OCI-LY3 (cell line): ENCODE measurements around the gene IFNAR1.

ENCODE experiments used
- H2AFZ ChIP-seq: fragments of 200-600, 300-600 bp; shearing (Covaris generic); 2 replicates; pipeline ENCODE4 v1.6.0; 2014; ENCODE audit warnings: antibody characterized with exemption, low read depth, low read length
- H3K27ac ChIP-seq: fragments of 200-600, 300-600 bp; sonication (generic); 2 replicates; pipeline ENCODE4 v1.5.1; 2014; ENCODE audit warnings: mild to moderate bottlenecking, low read length, moderate library complexity, mixed read lengths
- H3K27me3 ChIP-seq: fragments of 200-600, 300-600 bp; sonication (generic); 2 replicates; pipeline ENCODE4 v1.6.1; 2014; ENCODE audit warnings: low read depth, low read length, mixed read lengths
- H3K36me3 ChIP-seq: fragments of 200-600, 300-600 bp; sonication (generic); replicated peaks from 2 replicates; pipeline ENCODE3; 2014; ENCODE audit warnings: low read depth, low read length, mixed read lengths
- H3K4me1 ChIP-seq: fragments of 300-600, 200-600 bp; sonication (generic); 2 replicates; pipeline ENCODE4 v1.6.1; 2014; ENCODE audit warnings: low read length, mixed read lengths
- H3K4me2 ChIP-seq: fragments of 200-600, 300-600 bp; sonication (generic); 2 replicates; pipeline ENCODE4 v1.6.1; 2014; ENCODE audit warnings: low read length, mixed read lengths
- H3K4me3 ChIP-seq: fragments of 300-600, 200-600 bp; sonication (generic); 2 replicates; pipeline ENCODE4 v1.5.1; 2014; ENCODE audit warnings: antibody characterized with exemption, mild to moderate bottlenecking, low read length, moderate library complexity
- H3K79me2 ChIP-seq: fragments of 300-600, 200-600 bp; shearing (Covaris generic); 2 replicates; pipeline ENCODE4 v1.6.1; 2014; ENCODE audit warnings: mild to moderate bottlenecking, low read length, mixed read lengths
- H3K9ac ChIP-seq: fragments of 300-600, 200-600 bp; shearing (Covaris generic); 2 replicates; pipeline ENCODE4 v1.6.0; 2014; ENCODE audit warnings: mild to moderate bottlenecking, low read length, moderate library complexity
- H3K9me3 ChIP-seq: fragments of 200-600, 300-600 bp; shearing (Covaris generic); 2 replicates; pipeline ENCODE4 v1.6.1; 2014; ENCODE audit warnings: low read length, mixed read lengths; ENCODE audit not compliant: insufficient read depth
- H4K20me1 ChIP-seq: fragments of 200-600, 300-600 bp; sonication (generic); 2 replicates; pipeline ENCODE4 v1.6.1; 2016; ENCODE audit warnings: low read length, mixed read lengths; ENCODE audit not compliant: insufficient read depth
- EZH2phosphoT487 ChIP-seq: fragments of 200-600 bp; shearing (Covaris generic); IDR thresholded peaks from 2 replicates; pipeline ENCODE4 v1.6.1; 2018; ENCODE audit warnings: antibody characterized with exemption, mixed run types, low read depth
- TF ChIP-seq, protein P1 (sequence below): fragments of 200-600, 300-600 bp; sonication (generic); IDR thresholded peaks from 2 replicates; pipeline ENCODE4 v1.5.1; 2014; ENCODE audit warnings: antibody characterized with exemption, low read length, low read depth

Gene IFNAR1

DNA sequence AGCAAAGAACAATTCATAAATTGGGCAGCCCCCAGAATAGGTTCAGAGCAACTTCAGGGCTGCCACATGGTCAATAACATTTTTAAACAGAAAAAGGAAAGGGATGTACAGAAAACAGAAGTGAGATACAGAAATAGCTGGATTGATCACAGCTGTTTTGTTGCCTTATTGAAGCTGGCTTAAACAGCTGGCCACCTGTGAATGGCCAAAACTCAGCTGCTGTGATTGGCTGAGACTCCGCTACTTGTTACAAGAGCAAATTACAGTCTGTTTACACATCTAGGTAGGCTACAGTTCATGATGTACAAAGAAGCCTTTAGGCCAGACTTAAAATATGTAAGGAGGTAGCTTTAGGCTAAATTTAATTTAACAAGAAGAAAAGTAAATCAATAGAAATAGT is 11.6 kb upstream of the IFNAR1 start:
- Histone ChIP-seq H3K9me3 (0 out of 2 replicates have a peak, but pooled peaks cover 5% of the 10 kb centered on the region), H3K36me3 (no peaks in the 10 kb centered on the region), H2AFZ (no peak overlapping the region), H3K79me2 (no peaks in the 10 kb centered on the region), H3K4me2 (no peak overlapping the region), H3K9ac (no peak overlapping the region), H4K20me1 (no peaks in the 10 kb centered on the region), H3K27me3 (0 out of 2 replicates have a peak, but pooled peaks cover 4% of the 10 kb centered on the region), H3K27ac (no peak overlapping the region), H3K4me3 (no peak overlapping the region), H3K4me1 (peaks cover 14% of the 10 kb centered on the region)
- TF ChIP-seq, protein P1, sequence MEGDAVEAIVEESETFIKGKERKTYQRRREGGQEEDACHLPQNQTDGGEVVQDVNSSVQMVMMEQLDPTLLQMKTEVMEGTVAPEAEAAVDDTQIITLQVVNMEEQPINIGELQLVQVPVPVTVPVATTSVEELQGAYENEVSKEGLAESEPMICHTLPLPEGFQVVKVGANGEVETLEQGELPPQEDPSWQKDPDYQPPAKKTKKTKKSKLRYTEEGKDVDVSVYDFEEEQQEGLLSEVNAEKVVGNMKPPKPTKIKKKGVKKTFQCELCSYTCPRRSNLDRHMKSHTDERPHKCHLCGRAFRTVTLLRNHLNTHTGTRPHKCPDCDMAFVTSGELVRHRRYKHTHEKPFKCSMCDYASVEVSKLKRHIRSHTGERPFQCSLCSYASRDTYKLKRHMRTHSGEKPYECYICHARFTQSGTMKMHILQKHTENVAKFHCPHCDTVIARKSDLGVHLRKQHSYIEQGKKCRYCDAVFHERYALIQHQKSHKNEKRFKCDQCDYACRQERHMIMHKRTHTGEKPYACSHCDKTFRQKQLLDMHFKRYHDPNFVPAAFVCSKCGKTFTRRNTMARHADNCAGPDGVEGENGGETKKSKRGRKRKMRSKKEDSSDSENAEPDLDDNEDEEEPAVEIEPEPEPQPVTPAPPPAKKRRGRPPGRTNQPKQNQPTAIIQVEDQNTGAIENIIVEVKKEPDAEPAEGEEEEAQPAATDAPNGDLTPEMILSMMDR: no peak
- no peak for TF ChIP-seq EZH2phosphoT487

DNA sequence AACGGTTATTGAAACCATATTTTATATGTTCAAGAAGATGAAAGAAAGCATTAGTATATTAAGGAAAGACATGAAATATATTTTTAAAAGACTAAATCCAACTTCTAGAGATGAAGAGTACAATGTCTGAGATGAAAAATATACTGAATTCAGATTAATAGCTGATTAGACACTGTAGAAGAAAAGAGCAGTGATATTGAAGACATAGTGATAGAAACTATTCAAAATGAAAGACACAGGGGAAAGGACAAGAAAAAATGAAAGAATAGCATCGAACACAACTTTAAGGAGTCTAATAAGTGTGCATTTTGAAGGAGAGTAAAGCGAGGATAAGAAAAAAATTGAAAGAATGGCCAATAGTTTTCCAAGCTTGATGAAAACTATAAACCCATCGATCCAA is 11.2 kb upstream of the IFNAR1 start:
- H3K79me2 ChIP-seq: no peaks in the 10 kb centered on the region
- peaks cover 10% of the 10 kb centered on the region for H3K4me1 ChIP-seq
- H4K20me1 ChIP-seq: no peaks in the 10 kb centered on the region
- H3K9ac ChIP-seq: no peak overlapping the region
- 0 out of 2 replicates have a peak, but pooled peaks cover 5% of the 10 kb centered on the region for H3K9me3 ChIP-seq
- no peak for TF ChIP-seq EZH2phosphoT487
- TF ChIP-seq, protein P1: no peak
- H3K4me2 ChIP-seq: no peak overlapping the region
- no peak overlapping the region for H2AFZ ChIP-seq
- no peaks in the 10 kb centered on the region for H3K36me3 ChIP-seq
- no peak overlapping the region for H3K4me3 ChIP-seq
- H3K27ac ChIP-seq: no peak overlapping the region
- H3K27me3 ChIP-seq: 0 out of 2 replicates have a peak, but pooled peaks cover 4% of the 10 kb centered on the region

DNA sequence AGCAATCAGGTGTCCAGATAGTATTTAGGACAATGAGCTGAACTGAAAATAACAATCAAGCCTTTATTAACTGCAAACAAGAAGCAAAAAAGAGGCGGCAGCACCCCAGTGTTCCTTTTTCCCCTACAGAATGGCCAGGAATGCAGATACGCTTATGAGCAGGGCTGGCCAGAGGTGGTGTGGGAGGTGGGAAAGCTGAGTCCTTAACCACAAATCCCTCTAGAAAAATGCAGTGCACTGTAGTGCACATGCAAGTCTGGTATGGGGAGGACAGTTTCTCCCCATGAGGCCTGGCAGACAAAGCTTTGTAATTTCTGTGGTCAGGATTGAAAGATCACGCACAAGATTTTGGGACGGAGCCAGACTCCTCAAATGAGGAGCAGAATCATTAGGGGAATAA is 10.7 kb upstream of the IFNAR1 start:
- Histone ChIP-seq H3K27ac (no peak overlapping the region), H3K79me2 (no peaks in the 10 kb centered on the region), H3K4me3 (no peak overlapping the region), H4K20me1 (no peaks in the 10 kb centered on the region), H3K36me3 (no peaks in the 10 kb centered on the region), H3K9me3 (0 out of 2 replicates have a peak, but pooled peaks cover 5% of the 10 kb centered on the region), H3K4me1 (peaks cover 5% of the 10 kb centered on the region), H3K9ac (no peak overlapping the region), H3K27me3 (0 out of 2 replicates have a peak, but pooled peaks cover 4% of the 10 kb centered on the region), H3K4me2 (no peak overlapping the region), H2AFZ (no peak overlapping the region)
- TF ChIP-seq EZH2phosphoT487: no peak
- TF ChIP-seq, protein P1: no peak

DNA sequence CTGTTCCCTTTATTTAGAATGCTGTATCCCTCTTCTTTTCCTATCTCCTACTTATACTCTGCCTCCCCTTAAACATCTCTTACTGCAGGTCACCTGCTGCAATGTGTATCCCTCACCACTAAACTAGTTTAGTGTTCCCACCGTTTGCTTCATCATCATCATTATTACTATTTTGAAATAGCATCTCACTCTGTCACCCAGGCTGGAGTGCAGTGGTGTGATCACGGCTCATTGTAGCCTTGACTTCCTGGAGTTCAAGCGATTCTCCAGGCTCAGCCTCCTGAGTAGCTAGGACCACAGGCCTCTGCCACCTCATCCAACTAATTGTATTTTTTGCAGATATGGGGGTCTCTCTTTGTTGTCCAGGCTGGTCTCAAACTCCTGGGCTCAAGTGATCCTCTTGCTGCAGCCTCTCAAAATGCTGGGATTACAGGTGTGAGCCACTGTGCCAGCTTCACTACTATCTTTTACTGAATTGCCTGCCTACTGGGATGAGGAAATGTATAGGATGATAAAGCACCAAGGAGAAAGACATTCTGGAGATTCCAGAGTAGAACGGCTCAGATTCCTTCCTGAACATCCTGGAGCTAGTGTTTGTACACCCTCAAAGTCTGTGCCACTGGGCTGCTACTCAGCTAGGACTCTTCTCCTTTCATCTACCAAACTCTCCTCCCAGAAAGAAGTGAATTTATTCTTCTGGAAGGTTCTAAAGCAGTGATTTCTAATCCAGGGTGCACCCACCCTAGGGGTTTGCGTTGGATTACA is 8.6 kb upstream of the IFNAR1 start:
- no peak for TF ChIP-seq EZH2phosphoT487
- TF ChIP-seq, protein P1: no peak
- no peaks in the 10 kb centered on the region for H3K4me1 ChIP-seq

More for the DNA sequence above, 8.6 kb upstream of the IFNAR1 start:
- H3K27ac ChIP-seq: no peak overlapping the region
- H3K4me2 ChIP-seq: no peak overlapping the region
- 0 out of 2 replicates have a peak, but pooled peaks cover 4% of the 10 kb centered on the region for H3K27me3 ChIP-seq
- no peaks in the 10 kb centered on the region for H4K20me1 ChIP-seq
- H3K36me3 ChIP-seq: no peaks in the 10 kb centered on the region
- no peaks in the 10 kb centered on the region for H3K79me2 ChIP-seq
- H3K4me3 ChIP-seq: no peak overlapping the region
- no peak overlapping the region for H2AFZ ChIP-seq
- no peaks in the 10 kb centered on the region for H3K9me3 ChIP-seq
- H3K9ac ChIP-seq: no peak overlapping the region
